HEK293T (cell line): ENCODE results near the gene NT5M.

Experiments
- BHLHE40 ChIP-seq: fragments of 450-650 bp; IDR thresholded peaks from 2 replicates; pipeline ENCODE4 v1.6.1; 2016; ENCODE audit warnings: mild to moderate bottlenecking, moderate library complexity, borderline replicate concordance
- CTBP1 ChIP-seq: fragments of 450-650 bp; IDR thresholded peaks from 2 replicates; pipeline ENCODE4 v1.6.1; 2016; ENCODE audit warnings: borderline replicate concordance
- ELF4 ChIP-seq: fragments of 450-650 bp; IDR thresholded peaks from 2 replicates; pipeline ENCODE4 v1.6.1; 2017; ENCODE audit warnings: antibody characterized with exemption
- FOXA1 ChIP-seq: fragments of 450-650 bp; IDR thresholded peaks from 2 replicates; pipeline ENCODE4 v1.6.1; 2016; ENCODE audit warnings: mild to moderate bottlenecking
- FOXK2 ChIP-seq: fragments of 450-650 bp; IDR thresholded peaks from 2 replicates; pipeline ENCODE4 v1.6.1; 2016; ENCODE audit warnings: mild to moderate bottlenecking
- FOXM1 ChIP-seq: fragments of 450-650 bp; IDR thresholded peaks from 2 replicates; pipeline ENCODE4 v1.6.1; 2017; ENCODE audit warnings: mild to moderate bottlenecking, borderline replicate concordance
- HDGF ChIP-seq: fragments of 450-650 bp; IDR thresholded peaks from 2 replicates; pipeline ENCODE4 v1.6.1; 2017; ENCODE audit warnings: antibody characterized with exemption, borderline replicate concordance
- NFRKB ChIP-seq: fragments of 450-650 bp; IDR thresholded peaks from 2 replicates; pipeline ENCODE4 v1.6.1; 2016; ENCODE audit warnings: mild to moderate bottlenecking, moderate library complexity
- PKNOX1 ChIP-seq: fragments of 450-650 bp; IDR thresholded peaks from 2 replicates; pipeline ENCODE4 v1.6.1; 2016
- SP1 ChIP-seq: fragments of 450-650 bp; IDR thresholded peaks from 2 replicates; pipeline ENCODE4 v1.6.1; 2017
- SUZ12 ChIP-seq: fragments of 450-650 bp; IDR thresholded peaks from 2 replicates; pipeline ENCODE4 v1.6.1; 2016; ENCODE audit warnings: mild to moderate bottlenecking
- TARDBP ChIP-seq: fragments of 450-650 bp; IDR thresholded peaks from 2 replicates; pipeline ENCODE4 v1.6.1; 2016
- ZNF384 ChIP-seq: fragments of 450-650 bp; IDR thresholded peaks from 2 replicates; pipeline ENCODE4 v1.6.1; 2016

DNA sequence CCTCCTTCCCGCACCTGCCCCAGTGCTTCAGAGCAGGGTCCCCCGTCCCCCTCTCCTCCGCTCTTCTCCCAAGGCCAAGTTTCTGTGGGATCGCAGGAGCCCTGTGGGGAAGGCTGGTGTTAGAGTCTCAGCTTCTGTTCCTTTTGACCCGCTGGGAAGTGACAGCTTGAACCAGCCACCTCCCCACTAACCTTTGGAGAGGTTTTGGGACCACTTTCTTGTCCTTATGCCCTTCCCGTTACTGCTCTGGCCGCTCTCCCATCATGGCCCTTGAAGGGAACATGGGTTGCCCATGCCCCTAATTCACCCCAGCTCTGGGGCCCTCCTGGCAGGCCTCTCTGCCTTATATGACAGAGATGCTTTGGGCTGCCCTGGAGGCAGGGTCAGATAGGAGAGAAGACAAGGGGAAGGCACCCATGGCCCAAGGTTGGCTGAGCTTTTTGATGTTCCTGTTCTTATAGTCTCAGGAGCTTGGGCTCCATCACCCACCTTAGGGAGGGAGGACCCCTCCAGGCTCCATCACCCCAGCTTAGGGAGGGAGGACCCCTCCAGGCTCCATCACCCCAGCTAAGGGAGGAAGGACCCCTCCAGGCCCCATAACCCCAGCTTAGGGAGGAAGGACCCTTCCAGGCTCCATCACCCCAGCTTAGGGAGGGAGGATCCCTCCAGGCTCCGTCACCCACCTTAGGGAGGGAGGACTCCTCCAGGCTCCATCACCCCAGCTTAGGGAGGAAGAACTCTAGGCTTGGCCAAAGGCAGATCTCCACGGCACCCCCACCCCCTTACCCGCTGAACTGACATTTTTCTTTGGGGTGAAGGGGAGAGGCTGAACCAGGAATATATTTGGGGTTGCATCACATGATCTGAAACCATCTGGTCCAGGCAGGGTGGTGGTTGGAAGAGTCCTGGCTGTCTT, 45.0 kb downstream of the NT5M start:
- TF ChIP-seq BHLHE40 (no peak), TARDBP (no peak), SP1 (no peak), SUZ12 (no peak), NFRKB (no peak), FOXM1 (no peak), ELF4 (no peak), ZNF384 (no peak), FOXK2 (no peak), CTBP1 (no peak), FOXA1 (no peak), HDGF (no peak), PKNOX1 (no peak)
